Activated T-helper 1 cell treated with Interleukin-2 at 50 U/mL for 16 hours (primary cell): ENCODE data around the gene LMNTD1.
"Not testable (repeated sequence)": the region's sequence is repeated elsewhere in the genome, so short reads cannot be mapped to it uniquely, and the experiment has no call there.

Experiments
- DNase-seq: peaks from one replicate; pipeline ENCODE4 v3.0.0-alpha.2; 2020; ENCODE audit warnings: low read depth

The LMNTD1 gene

GRCh38 chr12:25433024-25433423 lies 120.1 kb downstream of the LMNTD1 start:
- DNase-seq, result no peak

GRCh38 chr12:25427337-25428249 lies 125.5 kb downstream of the LMNTD1 start:
- DNase-seq, result no peak

- DNase-seq, result not testable (repeated sequence)
These were observed 126.3 kb downstream of the LMNTD1 start for GRCh38 chr12:25426821-25427220.
